Fibroblast of skin of left quadriceps (primary cell): ENCODE measurements around the gene TBX4.

Source experiments
- DNase-seq, 2 experiments: peaks; one replicate each; pipeline ENCODE4 v3.0.0-alpha.2; 2013; ENCODE audit warnings: low read depth in 2 of 2

TBX4 gene

GRCh38 chr17:61465550-61466237 lies 13.5 kb downstream of the TBX4 start:
- no peak for DNase-seq

- DNase-seq = no peak
Observed at GRCh38 chr17:61466246-61466645, 14.0 kb downstream of the TBX4 start.

GRCh38 chr17:61467416-61468262 lies 15.4 kb downstream of the TBX4 start:
- no peak for DNase-seq

GRCh38 chr17:61468263-61468907 lies 16.2 kb downstream of the TBX4 start:
- no peak for DNase-seq

GRCh38 chr17:61469474-61469873 lies 17.3 kb downstream of the TBX4 start:
- DNase-seq = no peak

GRCh38 chr17:61469949-61470348 lies 17.7 kb downstream of the TBX4 start:
- DNase-seq = no peak

GRCh38 chr17:61470530-61471136 lies 18.4 kb downstream of the TBX4 start:
- no peak for DNase-seq

GRCh38 chr17:61474235-61474927 lies 22.2 kb downstream of the TBX4 start:
- DNase-seq = peak; percentile 16 to 23

GRCh38 chr17:61474934-61475333 lies 22.7 kb downstream of the TBX4 start:
- DNase-seq = no peak

GRCh38 chr17:61475726-61476125 lies 23.5 kb downstream of the TBX4 start:
- DNase-seq = no peak

GRCh38 chr17:61476476-61477203 lies 24.4 kb downstream of the TBX4 start:
- DNase-seq = no peak

- no peak for DNase-seq
Observed at GRCh38 chr17:61477204-61477834, 25.1 kb downstream of the TBX4 start.

GRCh38 chr17:61478026-61478789 lies 26.0 kb downstream of the TBX4 start:
- DNase-seq = no peak

GRCh38 chr17:61478790-61479492 lies 26.7 kb downstream of the TBX4 start:
- no peak for DNase-seq

- no peak for DNase-seq
Observed at GRCh38 chr17:61479493-61480413, 27.5 kb downstream of the TBX4 start.

GRCh38 chr17:61480414-61480807 lies 28.2 kb downstream of the TBX4 start:
- DNase-seq = no peak

GRCh38 chr17:61481421-61481820 lies 29.2 kb downstream of the TBX4 start:
- DNase-seq = no peak

GRCh38 chr17:61482467-61482866 lies 30.2 kb downstream of the TBX4 start:
- DNase-seq = no peak
